Head of caudate nucleus (tissue), 42 donors: Measurements from ENCODE around the gene CRYGN.
A peak's percentile ranks its signal among the peaks of the same experiment; 100 is the strongest.

Source experiments
- DNase-seq, 42 donors: peaks; one replicate each; pipeline versions ENCODE4 v3.0.0 to v3.0.0-alpha.2; 2020 to 2021; ENCODE audit warnings: mixed read lengths in 7 of 42
- intact Hi-C: fragments of 100-400 bp; cut with DNase I; formaldehyde crosslinking; loops from one replicate; pipeline ENCODE4 v1.15.0; 2022

Gene CRYGN

GRCh38 chr7:151447312-151447711 lies 7.4 kb upstream of the CRYGN start:
- intact Hi-C loops: no loop called here
- DNase-seq: peak in 1 of 42 donors; percentile 29

GRCh38 chr7:151446412-151446811 lies 6.5 kb upstream of the CRYGN start:
- no peak for DNase-seq
- intact Hi-C loops: no loop called here

- no peak for DNase-seq
Observed at GRCh38 chr7:151444632-151445031, 4.7 kb upstream of the CRYGN start.

GRCh38 chr7:151442776-151443496 lies 3.0 kb upstream of the CRYGN start:
- no peak for DNase-seq
- intact Hi-C loops: no loop called here

More at GRCh38 chr7:151444632-151445031, 4.7 kb upstream of the CRYGN start:
- intact Hi-C loops: no loop called here

- no peak for DNase-seq
- intact Hi-C loops: no loop called here
Observed at GRCh38 chr7:151440799-151441445, 981 bp upstream of the CRYGN start.

GRCh38 chr7:151438864-151439601 lies 908 bp downstream of the CRYGN start:
- intact Hi-C loops: no loop called here
- no peak for DNase-seq

- intact Hi-C loops: no loop called here
- DNase-seq: no peak
Observed at GRCh38 chr7:151437866-151438516, 1.9 kb downstream of the CRYGN start.

GRCh38 chr7:151437159-151437553 lies 2.8 kb downstream of the CRYGN start:
- intact Hi-C loops: no loop called here
- no peak for DNase-seq

- intact Hi-C loops: no loop called here
- DNase-seq: no peak
Observed at GRCh38 chr7:151436446-151437158, 3.3 kb downstream of the CRYGN start.

- intact Hi-C loops: no loop called here
- no peak for DNase-seq
Observed at GRCh38 chr7:151435971-151436370, 4.0 kb downstream of the CRYGN start.

- DNase-seq: peak in 17 of 42 donors; percentile 19 to 69 (median 42)
- intact Hi-C loops: no loop called here
Observed at GRCh38 chr7:151435103-151435916, 4.6 kb downstream of the CRYGN start.

GRCh38 chr7:151434549-151434948 lies 5.4 kb downstream of the CRYGN start:
- DNase-seq: no peak
- intact Hi-C loops: no loop called here

- DNase-seq: no peak
Observed at GRCh38 chr7:151433721-151434400, 6.1 kb downstream of the CRYGN start.

GRCh38 chr7:151432658-151433521 lies 7.1 kb downstream of the CRYGN start:
- DNase-seq: no peak
- intact Hi-C loops: no loop called here

More at GRCh38 chr7:151433721-151434400, 6.1 kb downstream of the CRYGN start:
- intact Hi-C loops: no loop called here

GRCh38 chr7:151431768-151432311 lies 8.1 kb downstream of the CRYGN start:
- intact Hi-C loops: no loop called here
- no peak for DNase-seq

GRCh38 chr7:151431281-151431767 lies 8.6 kb downstream of the CRYGN start:
- intact Hi-C loops: no loop called here
- DNase-seq: no peak
